T-helper 22 cell (primary cell): ENCODE results near the gene DKK3.

ENCODE experiments used
- DNase-seq: peaks from one replicate; pipeline ENCODE4 v3.0.0-alpha.2; 2020; ENCODE audit warnings: low read depth

DKK3 gene

GRCh38 chr11:12029738-12030363 lies 21.4 kb upstream of the DKK3 start:
- no peak for DNase-seq

- DNase-seq = no peak
Measured at GRCh38 chr11:12029119-12029518, 20.7 kb upstream of the DKK3 start.

GRCh38 chr11:12028303-12028702 lies 19.9 kb upstream of the DKK3 start:
- DNase-seq = no peak

GRCh38 chr11:12026331-12027211 lies 18.1 kb upstream of the DKK3 start:
- no peak for DNase-seq

DNA sequence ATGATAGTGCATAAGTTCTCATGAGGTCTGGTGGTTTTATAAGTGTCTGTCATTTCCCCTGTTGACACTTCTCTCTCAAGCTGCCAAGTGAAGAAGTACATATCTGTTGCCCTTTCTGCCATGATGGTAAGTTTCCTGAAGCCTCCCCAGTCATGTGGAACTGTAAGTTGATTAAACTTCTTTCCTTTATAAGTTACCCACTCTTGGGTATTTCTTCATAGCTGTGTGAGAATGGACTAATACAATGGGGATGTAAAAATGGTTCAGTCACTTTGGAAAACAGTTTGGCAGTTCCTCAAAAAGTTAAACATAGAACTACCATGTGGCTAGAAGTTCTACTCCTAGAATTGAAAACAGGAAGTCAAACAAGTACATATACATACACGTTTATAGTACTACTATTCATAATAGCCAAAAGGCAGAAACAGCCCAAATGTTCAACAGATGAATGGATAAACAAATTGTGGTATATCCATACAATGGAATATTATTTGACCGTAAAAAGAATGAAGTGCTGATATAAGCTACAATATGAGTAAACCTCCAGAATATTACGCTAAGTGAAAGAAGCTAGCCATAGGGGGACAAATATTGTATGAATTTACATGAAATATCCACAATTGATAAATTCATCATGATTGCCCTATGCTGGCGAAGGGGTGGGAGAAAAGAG lies 16.0 kb upstream of the DKK3 start:
- DNase-seq = no peak

DNA sequence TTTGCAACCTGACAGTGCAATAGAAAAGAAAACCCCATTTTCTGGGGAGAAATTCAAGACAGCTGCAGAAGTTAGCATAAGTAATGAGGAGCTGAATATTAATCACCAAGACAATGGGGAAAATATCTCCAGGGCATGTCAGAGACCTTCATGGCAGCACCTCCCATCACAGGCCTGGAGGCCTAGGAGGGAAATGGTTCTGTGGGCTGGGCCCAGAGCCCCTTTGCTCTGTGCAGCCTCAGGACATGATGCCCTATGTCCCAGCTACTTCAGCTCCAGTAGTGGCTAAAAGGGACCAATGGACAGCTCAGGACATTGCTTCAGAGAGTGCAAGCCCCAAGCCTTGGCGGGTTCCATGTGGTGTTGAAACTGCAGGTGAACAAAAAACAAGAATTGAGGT lies 14.6 kb upstream of the DKK3 start:
- DNase-seq = no peak

DNA sequence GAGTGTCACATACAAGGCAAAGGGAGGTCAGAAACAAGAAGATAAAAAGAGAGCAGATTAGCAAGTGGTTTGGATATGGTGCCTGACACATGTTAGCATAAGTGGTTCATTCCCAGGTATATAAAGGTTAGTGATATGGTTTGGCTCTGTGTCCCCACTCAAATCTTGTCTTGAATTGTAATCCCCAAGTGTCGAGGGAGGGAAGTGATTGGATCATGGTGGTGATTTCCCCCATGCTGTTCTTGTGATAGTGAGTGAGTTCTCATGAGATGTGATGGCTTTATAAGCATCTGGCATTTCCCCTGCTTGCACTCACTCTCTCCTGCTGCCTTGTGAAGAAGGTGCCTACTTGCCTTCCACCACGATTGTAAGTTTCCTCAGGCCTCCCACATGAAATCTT lies 12.1 kb upstream of the DKK3 start:
- DNase-seq = no peak

GRCh38 chr11:12019866-12020416 lies 11.5 kb upstream of the DKK3 start:
- DNase-seq = no peak

DNA sequence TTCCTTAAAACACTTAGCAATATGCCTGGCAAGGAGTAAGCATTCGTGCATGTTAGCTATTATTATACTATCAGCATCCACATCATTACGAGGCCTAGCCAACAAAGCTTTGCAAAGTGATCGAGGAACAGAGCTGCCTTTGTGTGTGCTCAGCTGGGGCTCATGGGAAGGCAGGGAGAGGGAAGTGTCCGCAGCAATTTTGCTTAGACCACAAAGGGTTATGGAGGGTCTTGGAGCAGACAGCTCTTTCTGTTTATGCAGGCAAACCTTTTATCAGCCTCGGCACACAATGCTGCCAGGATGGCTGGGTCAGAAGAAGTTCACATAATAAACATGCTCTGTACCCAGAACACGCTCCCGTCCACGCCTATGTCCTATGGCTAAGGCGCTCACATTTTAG lies 10.9 kb upstream of the DKK3 start:
- DNase-seq = no peak

DNA sequence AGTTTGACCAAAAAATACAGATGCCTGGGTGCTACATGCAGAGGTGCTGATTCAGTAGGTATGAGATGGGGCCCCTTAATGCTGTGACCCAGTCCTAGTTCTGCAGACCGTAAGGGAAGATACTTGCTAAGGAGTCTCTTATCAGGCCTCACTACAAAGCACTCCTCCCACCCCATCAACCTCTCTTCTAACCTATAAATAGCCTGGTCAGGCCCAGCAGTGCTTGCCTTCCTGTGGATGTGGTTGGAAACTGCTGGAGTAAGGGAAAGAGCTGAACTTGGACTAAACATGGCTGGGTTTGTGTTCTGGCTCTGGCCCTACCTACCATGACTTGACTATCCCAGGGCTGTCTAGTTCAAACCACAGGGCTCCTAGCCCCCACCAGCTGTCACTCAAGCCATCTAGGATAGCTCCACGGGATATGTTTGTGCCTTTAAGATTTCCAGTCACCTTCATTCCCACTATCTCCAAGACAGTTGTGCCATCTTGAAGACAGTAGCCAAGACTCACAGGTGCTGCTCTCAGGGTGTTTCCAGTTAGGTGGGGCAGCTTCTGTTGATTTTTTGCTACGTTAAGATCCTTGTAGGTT lies 9.5 kb upstream of the DKK3 start:
- no peak for DNase-seq

GRCh38 chr11:12017243-12017678 lies 8.8 kb upstream of the DKK3 start:
- no peak for DNase-seq

DNA sequence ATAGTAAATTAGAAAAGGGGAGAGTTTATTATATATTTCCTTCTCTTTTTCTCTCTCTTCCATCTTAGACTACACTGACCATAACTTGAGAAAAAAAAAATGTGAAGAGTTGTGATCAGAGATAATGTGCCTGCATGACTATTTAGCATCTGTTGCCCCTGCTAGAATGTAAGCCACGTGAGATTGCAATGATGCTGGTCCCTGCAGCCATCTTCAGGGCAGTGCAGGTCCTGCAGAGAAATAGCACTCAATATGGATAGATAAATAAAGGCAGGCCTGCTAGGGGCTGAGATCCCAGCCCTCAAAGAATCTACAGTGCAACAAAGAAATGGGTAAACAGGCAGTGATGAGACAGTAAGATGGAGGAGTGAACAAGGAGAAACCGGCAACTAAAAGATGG lies 7.8 kb upstream of the DKK3 start:
- DNase-seq = no peak

DNA sequence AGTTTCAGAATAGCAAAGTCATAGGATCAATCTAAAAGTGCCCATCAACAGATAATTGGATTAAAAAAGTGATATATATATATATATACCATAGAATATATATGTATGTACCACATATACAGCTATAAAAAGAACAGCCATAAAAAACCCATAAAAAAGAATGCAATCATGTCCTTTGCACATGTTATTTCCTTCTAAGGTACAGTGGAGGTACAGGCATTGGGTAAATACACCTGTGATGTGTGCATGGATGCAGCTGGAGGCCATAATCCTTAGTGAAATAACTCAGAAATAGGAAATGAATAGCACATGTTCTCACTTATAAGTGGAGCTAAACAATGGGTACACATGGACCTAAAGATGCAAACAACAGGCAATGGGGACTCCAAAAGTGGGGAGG lies 7.1 kb upstream of the DKK3 start:
- DNase-seq = no peak

GRCh38 chr11:12013781-12014180 lies 5.4 kb upstream of the DKK3 start:
- DNase-seq = no peak

GRCh38 chr11:12009617-12010321 lies 1.3 kb upstream of the DKK3 start:
- no peak for DNase-seq

- no peak for DNase-seq
Measured at GRCh38 chr11:12008790-12009616, 577 bp upstream of the DKK3 start.

- no peak for DNase-seq
Measured at GRCh38 chr11:12007230-12007593, 1.2 kb downstream of the DKK3 start.

GRCh38 chr11:12006552-12007229 lies 1.7 kb downstream of the DKK3 start:
- DNase-seq = no peak

DNA sequence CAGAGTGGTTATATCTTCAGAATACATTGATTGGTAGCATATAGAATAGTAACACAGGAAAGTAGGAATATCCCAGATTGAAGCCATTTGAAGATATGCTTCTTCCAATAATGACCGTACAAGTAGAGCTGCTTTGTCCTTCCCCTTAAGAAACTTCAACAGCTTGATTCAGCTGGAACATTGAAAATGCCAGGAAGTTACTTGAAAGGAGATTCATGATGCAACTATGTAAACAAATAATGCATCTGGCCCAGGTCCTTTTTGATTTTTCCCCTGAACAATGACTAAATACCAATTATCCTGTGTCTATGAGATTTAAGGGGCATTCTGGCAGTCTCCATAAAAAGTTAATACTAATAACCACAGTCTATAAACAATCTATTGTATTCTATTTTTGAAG lies 3.0 kb downstream of the DKK3 start:
- no peak for DNase-seq

DNA sequence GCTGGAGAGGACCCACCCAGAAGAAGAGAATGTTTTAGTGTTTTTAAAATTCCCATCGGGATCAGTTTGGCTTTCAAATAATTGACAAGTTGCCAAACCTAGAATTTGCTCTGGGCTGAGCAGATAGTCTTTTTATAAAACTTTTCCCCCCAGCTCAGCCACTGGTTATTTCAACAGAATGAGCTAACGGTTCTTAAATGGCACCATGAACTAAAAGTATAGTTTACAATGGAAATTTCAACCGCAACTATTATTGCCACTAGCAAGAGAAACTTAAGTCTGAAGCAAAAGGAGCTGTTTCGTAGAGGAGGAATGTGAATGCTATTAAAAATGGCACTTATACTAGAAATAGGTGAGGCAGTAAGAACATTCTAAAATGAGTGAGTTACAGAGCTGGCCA lies 3.4 kb downstream of the DKK3 start:
- no peak for DNase-seq
